ENCODE results near the gene RND2. TPM values are rescaled to one million over a fixed set of nuclear protein-coding genes. Genes with fewer than 3 reads are reported as not detected.

Gene RND2
- total RNA-seq, 1 experiment from 2014 or later: 0.59 TPM

DNA sequence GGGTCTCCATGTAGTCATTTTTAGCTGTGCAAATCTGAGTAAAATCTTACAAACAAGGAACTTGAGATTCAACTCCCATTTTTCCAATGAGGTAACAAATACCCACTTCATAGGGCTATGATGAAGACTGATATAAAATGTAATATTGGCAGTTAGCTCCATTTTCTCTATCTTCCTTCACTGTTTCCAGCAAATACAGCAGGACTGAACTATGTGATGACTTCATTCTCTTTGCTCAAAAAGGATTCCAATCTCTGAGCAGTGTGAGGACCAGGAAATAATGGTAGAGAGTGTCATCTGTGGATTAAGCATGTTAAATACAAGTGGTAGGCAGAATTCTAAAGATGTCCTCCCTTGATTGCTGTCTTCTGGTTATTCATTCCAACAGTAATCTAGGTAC, 18.3 kb downstream of the RND2 start:
- no peaks in the 10 kb centered on the region for H3K9me3 ChIP-seq (ENCODE audit: control insufficient read depth, insufficient read depth, low read depth, low read length)
- intact Hi-C loops (cut with micrococcal nuclease; ENCODE audit: unreplicated experiment): no loop called here
- ChIA-PET POLR2A (no interaction called here), CTCF (no interaction called here)
- no peaks in the 10 kb centered on the region for H3K4me1 ChIP-seq (ENCODE audit: control insufficient read depth, insufficient read depth, low read length)
- no peak overlapping the region for H3K4me3 ChIP-seq (ENCODE audit: low read depth in 2 of 2, low read length in 2 of 2)
- DNase-seq (ENCODE audit: low read depth, low spot score): no peak
- no peak for ATAC-seq
- no TSS peak for BruUV-seq (replicated peaks)
- H3K36me3 ChIP-seq (ENCODE audit: control insufficient read depth, insufficient read depth, low read length): no peaks in the 10 kb centered on the region
- TF ChIP-seq, protein P1, sequence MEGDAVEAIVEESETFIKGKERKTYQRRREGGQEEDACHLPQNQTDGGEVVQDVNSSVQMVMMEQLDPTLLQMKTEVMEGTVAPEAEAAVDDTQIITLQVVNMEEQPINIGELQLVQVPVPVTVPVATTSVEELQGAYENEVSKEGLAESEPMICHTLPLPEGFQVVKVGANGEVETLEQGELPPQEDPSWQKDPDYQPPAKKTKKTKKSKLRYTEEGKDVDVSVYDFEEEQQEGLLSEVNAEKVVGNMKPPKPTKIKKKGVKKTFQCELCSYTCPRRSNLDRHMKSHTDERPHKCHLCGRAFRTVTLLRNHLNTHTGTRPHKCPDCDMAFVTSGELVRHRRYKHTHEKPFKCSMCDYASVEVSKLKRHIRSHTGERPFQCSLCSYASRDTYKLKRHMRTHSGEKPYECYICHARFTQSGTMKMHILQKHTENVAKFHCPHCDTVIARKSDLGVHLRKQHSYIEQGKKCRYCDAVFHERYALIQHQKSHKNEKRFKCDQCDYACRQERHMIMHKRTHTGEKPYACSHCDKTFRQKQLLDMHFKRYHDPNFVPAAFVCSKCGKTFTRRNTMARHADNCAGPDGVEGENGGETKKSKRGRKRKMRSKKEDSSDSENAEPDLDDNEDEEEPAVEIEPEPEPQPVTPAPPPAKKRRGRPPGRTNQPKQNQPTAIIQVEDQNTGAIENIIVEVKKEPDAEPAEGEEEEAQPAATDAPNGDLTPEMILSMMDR (IDR thresholded peaks at IDR 0.05): no peak
- TF ChIP-seq, protein P2, sequence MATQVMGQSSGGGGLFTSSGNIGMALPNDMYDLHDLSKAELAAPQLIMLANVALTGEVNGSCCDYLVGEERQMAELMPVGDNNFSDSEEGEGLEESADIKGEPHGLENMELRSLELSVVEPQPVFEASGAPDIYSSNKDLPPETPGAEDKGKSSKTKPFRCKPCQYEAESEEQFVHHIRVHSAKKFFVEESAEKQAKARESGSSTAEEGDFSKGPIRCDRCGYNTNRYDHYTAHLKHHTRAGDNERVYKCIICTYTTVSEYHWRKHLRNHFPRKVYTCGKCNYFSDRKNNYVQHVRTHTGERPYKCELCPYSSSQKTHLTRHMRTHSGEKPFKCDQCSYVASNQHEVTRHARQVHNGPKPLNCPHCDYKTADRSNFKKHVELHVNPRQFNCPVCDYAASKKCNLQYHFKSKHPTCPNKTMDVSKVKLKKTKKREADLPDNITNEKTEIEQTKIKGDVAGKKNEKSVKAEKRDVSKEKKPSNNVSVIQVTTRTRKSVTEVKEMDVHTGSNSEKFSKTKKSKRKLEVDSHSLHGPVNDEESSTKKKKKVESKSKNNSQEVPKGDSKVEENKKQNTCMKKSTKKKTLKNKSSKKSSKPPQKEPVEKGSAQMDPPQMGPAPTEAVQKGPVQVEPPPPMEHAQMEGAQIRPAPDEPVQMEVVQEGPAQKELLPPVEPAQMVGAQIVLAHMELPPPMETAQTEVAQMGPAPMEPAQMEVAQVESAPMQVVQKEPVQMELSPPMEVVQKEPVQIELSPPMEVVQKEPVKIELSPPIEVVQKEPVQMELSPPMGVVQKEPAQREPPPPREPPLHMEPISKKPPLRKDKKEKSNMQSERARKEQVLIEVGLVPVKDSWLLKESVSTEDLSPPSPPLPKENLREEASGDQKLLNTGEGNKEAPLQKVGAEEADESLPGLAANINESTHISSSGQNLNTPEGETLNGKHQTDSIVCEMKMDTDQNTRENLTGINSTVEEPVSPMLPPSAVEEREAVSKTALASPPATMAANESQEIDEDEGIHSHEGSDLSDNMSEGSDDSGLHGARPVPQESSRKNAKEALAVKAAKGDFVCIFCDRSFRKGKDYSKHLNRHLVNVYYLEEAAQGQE (IDR thresholded peaks at IDR 0.05; ENCODE audit: insufficient read depth in 1 of 2, low read depth in 2 of 2, low read length in 1 of 2): no peak
- TF ChIP-seq POLR2AphosphoS5 (IDR thresholded peaks at IDR 0.05; ENCODE audit: low read depth, low read length): no peak
- no peak for TF ChIP-seq SIN3A (IDR thresholded peaks at IDR 0.05; ENCODE audit: borderline replicate concordance, insufficient read depth, low read depth, low read length)
- no peak for TF ChIP-seq TCF7L2 (IDR thresholded peaks at IDR 0.05; ENCODE audit: low read depth, low read length)
- in situ Hi-C loops (cut with HindIII; ENCODE audit: low pct_unique_long_range_greater_than_20kb, low sequenced_read_pairs): no loop called here
- no peaks in the 10 kb centered on the region for H3K27me3 ChIP-seq (ENCODE audit: control insufficient read depth, insufficient read depth, low read length)
- no peak overlapping the region for H3K27ac ChIP-seq (ENCODE audit: low read length)

DNA sequence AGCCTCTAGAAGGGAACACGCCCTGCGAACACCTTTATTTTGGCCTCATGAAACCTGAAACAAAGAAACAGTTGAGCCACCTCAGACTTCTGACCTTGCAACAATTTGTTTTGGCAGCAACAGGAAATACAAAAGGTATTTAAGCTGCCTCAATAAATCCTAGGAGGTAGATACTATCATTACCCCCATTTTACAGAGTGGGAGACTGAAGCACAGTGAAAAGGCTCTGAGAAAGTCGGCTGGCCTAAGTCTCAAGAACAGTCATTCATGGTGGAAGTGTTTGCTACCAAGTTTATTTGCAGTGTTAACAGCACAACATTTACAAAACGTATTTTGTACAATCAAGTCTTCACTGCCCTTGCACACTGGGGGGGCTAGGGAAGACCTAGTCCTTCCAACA, 19.0 kb downstream of the RND2 start:
- no peak for ATAC-seq

More for the DNA sequence above, 19.0 kb downstream of the RND2 start:
- TF ChIP-seq SIN3A (IDR thresholded peaks at IDR 0.05; ENCODE audit: borderline replicate concordance, insufficient read depth, low read depth, low read length) (no peak), TCF7L2 (IDR thresholded peaks at IDR 0.05; ENCODE audit: low read depth, low read length) (no peak), POLR2AphosphoS5 (IDR thresholded peaks at IDR 0.05; ENCODE audit: low read depth, low read length) (no peak)
- TF ChIP-seq, protein P1 (IDR thresholded peaks at IDR 0.05): no peak
- TF ChIP-seq, protein P2 (IDR thresholded peaks at IDR 0.05; ENCODE audit: insufficient read depth in 1 of 2, low read depth in 2 of 2, low read length in 1 of 2): no peak
- no TSS peak for BruUV-seq (replicated peaks)
- H3K4me1 ChIP-seq (ENCODE audit: control insufficient read depth, insufficient read depth, low read length): no peaks in the 10 kb centered on the region
- intact Hi-C loops (cut with micrococcal nuclease; ENCODE audit: unreplicated experiment): no loop called here
- no peaks in the 10 kb centered on the region for H3K27me3 ChIP-seq (ENCODE audit: control insufficient read depth, insufficient read depth, low read length)
- no peak overlapping the region for H3K27ac ChIP-seq (ENCODE audit: low read length)
- no peak for DNase-seq (ENCODE audit: low read depth, low spot score)
- in situ Hi-C loops (cut with HindIII; ENCODE audit: low pct_unique_long_range_greater_than_20kb, low sequenced_read_pairs): no loop called here
- no peaks in the 10 kb centered on the region for H3K36me3 ChIP-seq (ENCODE audit: control insufficient read depth, insufficient read depth, low read length)
- ChIA-PET CTCF (no interaction called here), POLR2A (interaction anchor here (0.6 kb wide), 1 partner anchor 215 kb away, joined by 3 read pairs; no protein-coding TSS in a partner anchor)
- H3K4me3 ChIP-seq (ENCODE audit: low read depth in 2 of 2, low read length in 2 of 2): no peak overlapping the region
- no peaks in the 10 kb centered on the region for H3K9me3 ChIP-seq (ENCODE audit: control insufficient read depth, insufficient read depth, low read depth, low read length)
